HG03442 (cell line): ENCODE data around the gene HELB.

ENCODE experiments used
- ATAC-seq: cut with Tn5 transposase; IDR thresholded peaks from one replicate; pipeline ENCODE4 v1.9.1; 2021; ENCODE audit warnings: mild to moderate bottlenecking, moderate library complexity; ENCODE audit not compliant: unreplicated experiment

The HELB gene

DNA sequence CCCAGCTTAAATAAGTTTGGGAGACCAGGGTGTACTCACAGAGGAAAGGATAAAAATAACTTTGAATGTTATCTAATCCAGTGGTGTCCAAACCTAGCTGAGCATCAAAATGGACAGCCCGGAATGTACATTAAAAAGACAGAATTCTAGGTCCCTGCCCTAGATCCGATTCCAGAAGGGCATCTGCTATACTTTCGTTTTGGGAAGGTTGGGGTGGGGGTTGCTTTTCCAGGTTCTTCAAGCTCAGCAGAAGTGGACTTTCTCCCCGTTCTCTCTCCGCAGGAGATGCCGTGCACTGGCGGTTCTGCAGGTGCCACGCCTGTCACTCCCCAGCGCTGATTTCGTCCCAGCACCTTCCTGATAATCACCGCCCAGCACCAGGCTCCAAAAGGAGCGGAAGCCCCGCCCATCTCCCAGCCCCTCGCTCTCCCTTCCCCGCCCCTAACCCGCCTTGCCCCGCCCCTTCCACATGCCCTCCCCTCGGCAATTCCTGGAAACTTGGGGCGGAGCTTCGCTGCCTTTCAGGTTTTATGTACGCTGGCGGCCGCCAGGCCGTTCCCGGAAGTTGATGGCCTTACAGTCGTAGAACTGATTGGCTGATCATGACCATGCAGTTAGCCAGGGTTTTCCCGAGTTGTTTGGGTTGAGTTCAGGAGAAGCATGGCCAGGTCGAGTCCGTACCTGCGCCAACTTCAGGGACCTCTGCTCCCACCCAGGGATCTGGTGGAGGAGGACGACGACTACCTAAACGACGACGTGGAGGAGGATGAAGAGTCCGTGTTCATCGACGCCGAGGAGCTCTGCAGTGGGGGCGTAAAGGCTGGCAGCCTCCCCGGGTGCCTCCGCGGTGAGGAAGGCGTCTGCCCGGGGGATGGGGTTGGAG lies at the start of gene HELB:
Gene HELB, plus strand, starts transcription at position 550 of the 883 bp plus-strand sequence. Its CDS starts 111 bp downstream, at position 661.
- peak; percentile 93 for ATAC-seq

DNA sequence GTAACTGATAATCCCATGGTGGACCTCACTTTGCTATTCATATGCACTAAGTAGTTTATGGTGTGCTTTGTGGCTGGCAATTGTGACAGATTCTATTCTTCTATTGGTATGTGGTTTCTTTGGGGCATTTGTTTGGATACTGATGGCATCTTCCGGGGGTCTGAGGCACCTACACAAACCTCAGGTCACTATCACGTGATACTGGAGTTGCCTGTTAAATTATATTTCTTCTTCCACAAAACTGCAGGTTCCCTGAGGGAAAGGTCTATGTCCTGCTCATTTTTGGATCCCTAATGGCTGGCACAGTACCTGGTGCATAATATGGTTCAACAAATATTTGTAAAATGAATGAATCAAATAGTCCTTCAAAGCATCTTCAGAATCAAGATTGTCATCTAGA lies 49.5 kb upstream of the HELB start:
- no peak for ATAC-seq

DNA sequence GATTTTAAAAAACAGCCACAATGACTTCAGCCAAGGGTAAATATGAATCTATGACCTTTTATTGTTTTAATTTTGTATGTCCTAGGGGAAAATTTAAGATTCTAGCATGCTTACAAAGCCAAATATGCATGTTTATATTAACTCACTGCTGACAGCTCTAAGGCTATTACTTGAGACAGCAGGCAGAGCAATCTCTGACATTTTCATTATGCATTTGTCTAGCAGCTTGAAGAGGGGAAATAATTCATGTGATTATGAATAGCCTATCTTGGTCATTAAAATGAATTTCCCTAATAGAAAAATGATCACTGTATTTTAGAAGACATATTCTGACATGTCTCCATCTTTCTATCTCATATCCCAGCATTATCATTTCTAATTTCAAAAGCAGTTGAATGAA lies 46.6 kb upstream of the HELB start:
- ATAC-seq = no peak

DNA sequence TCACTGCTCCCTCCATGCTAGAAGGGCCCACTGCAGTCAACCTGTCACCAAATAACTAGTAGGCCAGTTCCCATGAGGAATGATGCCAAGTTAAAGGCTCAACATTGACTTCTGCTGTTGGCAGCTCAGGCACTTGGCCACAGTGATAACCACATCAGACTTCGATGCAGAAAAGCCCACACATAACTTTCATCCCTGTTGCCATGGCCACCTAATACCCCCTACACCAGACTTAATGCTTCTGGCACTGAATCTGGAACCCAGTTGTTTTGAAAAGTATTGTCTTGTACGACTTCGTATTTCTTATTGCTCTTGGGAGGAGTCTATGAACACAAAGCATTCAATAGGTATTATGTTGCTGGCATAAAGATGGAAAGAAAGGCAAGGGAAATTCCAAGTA lies 44.3 kb upstream of the HELB start:
- ATAC-seq = no peak

DNA sequence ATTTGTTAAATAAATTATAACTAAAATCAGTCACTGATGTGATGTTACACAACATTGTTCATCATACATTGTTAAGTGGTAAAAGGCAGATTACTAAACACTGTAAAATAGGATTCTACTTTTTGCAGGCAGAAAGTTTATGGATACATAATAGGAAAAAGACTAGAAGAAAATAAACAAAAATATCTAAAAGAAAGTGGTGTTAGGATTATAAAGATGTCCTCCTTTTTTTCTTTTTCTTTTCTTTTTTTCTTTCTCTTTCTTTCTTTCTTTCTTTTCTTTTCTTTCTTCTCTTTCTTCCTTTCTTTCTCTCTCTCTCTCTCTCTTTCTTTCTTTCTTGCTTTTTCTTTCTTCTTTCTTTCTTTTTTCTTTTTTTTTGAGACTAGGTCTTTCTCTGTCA lies 39.6 kb upstream of the HELB start:
- ATAC-seq = no peak

DNA sequence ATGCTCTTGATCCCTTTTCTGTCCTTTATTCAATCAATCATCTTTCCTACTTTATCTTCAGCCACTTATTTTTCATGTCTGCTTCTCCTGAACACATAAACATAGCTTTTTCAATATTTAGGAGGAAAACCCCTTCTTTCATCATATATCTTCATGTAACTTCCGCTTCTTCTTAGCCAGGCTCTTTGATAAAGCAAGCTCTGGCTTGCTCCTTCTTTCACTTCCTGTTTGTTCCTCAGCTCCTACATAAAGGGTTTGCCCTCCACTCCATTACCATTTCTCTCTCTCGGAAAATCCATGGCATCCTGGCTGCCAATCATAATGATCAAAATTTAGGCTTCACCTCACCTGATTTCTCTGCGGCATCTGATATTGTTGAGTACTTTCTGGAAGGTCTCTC lies 33.7 kb upstream of the HELB start:
- ATAC-seq = peak; percentile 57

DNA sequence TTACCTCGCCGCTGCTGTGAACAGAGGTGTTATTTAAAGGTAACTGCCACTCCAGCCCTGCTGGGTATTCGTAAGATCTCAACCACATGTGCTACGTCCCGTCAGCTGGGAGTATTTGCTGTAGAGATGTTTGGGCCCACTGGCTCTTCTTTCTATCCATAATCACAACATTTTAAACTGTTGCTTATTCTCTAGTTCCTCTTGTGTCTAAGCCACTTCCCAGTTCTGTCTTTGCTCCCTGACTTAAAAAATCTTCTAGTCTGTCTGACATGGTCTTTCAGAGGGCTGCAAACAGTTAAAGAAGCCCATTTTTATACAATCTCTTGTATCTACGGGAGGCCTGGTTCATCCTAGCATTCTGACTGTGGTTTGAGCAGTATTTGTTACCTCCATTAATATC lies 33.2 kb upstream of the HELB start:
- no peak for ATAC-seq

DNA sequence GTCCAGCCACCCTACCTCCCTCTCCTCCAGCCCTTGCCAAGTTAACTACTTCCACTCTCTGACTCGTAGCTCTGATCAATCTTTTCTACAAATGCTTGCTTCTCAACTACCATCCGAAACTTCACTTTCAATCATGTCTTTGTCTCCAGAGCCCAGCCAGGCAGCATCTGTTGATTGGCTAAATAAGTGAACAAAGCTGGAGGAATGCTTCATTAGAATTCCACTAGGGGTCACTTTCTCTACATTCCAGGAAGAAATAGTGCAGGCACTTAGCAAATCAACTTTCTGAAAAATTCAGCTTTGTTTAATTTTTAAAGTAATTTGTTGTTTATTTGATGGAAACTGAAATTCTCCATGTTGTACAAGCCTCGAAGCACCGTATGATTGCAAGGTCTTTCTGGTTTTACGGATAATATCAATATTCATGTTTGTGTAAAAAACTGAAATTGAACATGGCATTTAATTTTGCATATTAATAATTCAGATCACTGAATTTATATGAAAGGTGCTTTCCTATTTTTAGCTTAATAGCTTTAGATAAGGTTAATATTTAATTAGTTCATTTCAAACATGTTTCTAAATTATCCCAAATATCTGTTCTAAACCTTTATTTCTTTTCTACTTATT lies 32.4 kb upstream of the HELB start:
- no peak for ATAC-seq

DNA sequence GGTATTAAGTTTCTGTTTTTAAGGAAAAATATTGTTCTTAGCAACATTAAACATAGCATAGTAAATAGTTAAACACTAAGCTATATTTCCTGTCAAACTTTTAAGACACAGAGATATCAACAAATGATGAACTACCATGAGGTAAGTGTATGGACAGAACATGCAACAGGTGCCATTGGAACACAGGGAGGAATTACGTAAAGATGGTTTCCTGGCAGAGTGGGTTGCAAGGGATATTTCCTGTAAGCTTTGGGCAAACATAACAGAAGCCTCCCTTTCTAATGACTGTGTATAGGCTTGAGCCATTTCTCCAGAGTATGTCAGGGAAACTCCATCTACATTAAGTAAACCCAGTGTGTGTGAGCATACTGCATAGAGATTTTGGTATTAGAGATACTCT lies 31.7 kb upstream of the HELB start:
- no peak for ATAC-seq

DNA sequence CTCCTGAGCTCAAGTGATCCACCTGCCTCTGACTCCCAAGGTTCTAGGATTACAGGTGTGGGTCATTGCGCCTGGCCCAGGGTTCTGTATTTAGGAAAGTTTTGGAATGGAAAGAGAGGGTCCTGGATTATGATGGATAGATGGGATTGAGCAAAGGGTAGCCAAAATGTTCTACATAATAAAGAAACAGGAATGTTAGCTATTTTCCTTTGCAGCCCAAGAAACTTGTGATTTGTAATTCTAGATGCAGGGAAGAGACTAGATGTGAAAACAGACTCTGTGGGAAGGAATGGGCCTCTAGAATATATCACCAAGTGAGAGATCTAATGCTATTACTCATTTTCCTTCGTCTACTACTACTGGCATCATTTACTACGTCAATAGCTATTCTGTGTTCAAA lies 29.6 kb upstream of the HELB start:
- no peak for ATAC-seq

DNA sequence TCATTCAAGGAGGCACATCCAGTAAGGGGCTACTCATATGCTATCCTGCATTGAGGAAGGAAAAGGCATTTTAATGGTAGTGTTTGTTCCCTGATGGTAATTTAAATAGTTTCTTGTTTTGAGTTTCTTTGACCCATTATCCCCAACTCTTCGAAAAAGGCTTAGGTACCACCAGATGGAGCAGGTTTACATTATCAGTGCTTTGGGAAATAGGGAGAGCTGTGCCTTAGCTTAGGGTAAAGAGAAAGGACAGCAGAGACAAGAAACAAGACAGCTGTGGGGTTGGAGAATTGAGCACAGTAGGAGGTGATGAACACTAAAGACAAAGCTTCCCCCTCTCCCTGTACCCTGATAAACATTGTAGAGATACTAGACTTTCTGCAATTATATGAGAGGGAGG lies 29.1 kb upstream of the HELB start:
- ATAC-seq = no peak

DNA sequence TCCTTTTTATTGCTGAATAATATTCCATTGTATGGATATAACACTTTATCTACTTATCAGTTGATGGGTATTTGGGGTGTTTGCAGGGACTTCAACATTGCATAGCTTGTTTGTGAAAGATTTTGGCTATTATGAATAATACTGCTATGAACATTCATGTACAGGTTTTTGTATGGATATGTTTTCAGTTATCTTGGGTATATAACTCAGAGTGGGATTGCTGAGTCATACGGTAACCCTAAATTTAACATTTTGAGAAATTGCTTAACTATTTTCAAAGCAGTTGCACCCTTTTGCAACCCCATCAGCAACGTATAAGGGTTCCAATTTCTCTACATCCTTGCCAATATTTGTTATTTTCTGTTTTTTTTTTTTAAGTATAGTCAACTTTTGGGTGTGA lies 27.3 kb upstream of the HELB start:
- no peak for ATAC-seq

DNA sequence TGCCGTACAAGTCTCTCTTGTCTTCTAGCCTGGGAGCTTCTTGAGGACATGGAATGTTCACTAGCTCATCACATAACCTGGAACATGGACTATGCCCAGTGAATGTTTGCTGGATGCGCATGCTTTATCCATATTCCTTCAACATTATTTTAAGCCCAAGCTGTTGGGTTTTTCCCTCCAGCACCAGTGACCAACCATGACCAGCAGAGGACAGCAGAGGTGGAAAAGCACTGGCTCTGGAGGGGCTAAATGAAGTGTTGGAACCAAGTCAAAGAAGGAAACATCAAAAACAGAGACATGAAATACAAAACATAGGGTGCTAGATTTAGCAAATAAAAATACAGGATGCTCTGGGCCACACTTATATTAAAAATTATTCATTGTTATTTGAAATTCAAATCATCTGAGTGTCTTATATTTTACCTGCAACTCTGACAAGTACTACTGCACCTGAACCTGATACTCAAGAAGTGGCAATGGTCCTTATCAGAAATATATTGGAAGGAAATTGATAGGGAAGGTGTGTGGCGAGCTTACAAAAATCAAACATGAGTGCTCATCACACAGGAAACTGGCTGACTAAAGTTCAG lies 23.1 kb upstream of the HELB start:
- no peak for ATAC-seq

DNA sequence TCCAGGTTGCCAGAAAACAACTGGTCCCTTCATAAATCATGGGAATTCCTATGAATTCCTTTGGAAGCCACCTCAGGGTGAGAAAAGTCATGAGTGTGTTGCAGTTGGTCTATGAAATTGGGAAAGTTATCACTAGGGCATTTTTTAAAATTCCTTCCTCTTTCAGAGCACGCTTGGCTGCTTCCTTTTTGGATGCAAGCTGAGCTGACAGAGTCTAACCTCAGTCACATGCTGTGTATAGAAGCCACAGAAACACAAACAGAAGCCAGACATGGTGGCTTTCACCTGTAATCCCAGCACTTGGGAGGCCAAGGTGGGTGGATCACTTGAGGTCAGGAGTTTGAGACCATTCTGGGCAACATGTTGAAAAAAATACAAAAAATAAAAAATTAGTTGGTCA lies 21.7 kb upstream of the HELB start:
- no peak for ATAC-seq

DNA sequence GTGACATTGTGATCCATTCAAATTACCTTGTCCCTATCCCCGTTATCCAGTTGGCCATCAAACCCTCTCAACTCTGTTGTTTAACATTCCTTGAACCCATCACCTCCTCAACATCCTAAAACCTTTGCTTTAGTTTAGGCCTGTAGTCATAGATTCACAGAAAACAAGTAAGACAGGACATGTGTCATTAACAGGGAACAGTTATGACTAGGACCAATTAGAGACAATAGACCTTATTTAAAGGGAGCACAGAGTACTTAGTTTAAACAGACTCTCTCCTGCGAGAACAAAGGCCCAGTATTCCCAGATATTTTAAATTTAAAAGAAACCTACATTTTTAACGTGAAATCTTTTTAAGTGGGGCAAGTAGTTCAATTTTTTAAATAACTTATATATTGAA lies 20.0 kb upstream of the HELB start:
- no peak for ATAC-seq

DNA sequence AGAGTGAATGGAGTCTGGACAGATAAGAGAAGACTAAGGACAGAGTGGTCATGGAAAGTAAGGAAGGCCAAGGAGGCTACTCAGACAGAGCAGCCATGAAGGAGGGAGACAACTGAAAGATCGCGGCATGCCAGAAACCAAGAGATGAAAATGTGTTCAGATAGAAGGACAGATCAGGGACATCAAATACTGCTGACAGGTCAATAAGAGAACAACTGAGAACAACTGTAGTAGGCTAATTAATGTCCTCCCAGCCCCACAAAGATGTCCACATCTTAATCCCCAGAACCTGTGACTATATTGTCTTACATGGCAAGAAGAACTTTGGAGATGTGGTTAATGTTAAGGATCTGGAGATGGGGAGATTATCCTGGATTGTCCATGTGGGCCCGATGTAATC lies 15.0 kb upstream of the HELB start:
- ATAC-seq = no peak

DNA sequence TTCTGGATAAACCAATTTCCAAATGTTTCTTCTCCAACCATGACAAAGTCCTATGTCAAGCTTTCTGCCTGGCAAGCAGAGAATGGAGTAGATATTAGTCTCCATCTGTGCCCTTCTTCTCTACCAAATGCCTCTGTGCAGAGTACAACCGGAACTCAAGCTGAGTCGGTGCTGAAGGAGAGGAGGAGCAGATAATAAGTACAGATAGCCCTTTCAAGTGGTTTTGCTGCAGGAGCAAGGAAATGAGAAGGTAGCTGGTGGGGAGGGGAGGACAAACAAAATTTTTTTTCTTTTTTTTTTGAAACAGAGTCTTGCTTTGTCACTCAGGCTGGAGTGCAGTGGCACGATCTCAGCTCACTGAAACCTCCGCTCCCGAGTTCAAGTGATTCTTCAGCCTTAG lies 14.2 kb upstream of the HELB start:
- no peak for ATAC-seq

DNA sequence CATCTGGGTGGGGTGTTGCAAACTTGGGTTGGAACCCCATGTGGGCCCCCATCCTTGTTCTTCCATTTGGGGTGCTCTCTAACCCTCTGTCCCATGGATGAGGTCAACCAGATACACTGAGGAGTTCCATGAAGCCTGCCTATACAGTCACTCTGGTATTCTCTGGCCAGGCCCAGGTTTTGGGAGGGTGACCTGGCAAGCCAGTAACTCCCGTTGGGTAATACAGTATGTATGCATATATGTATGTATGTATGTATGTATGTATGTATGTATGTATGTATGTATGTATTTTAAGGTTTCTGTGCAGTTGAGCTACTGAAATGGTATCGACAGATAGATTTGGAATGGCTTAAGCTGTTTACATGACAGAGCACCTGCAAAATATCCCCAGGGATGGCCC lies 12.8 kb upstream of the HELB start:
- no peak for ATAC-seq

DNA sequence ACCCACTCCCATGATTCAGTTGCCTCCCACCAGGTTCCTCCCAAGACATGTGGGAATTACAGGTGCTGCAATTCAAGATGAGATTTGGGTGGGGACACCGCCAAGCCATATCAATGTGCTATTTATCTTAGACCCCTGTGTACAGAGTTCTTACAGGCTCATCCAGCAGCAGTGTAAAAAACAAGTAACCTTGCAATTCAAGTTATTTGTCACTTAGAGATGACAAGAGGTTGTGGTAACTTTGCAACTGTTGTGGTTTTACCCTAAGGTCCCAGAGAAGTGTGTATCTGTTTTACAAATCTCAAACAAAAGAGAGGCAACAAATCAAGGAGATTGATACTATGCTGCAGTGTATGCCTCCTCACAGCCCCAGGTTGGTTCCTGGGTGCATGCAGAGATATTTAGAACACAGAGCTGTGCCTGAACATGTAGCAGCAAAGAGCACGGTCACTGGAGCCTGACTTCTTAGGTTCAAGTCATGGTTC lies 11.5 kb upstream of the HELB start:
- no peak for ATAC-seq

DNA sequence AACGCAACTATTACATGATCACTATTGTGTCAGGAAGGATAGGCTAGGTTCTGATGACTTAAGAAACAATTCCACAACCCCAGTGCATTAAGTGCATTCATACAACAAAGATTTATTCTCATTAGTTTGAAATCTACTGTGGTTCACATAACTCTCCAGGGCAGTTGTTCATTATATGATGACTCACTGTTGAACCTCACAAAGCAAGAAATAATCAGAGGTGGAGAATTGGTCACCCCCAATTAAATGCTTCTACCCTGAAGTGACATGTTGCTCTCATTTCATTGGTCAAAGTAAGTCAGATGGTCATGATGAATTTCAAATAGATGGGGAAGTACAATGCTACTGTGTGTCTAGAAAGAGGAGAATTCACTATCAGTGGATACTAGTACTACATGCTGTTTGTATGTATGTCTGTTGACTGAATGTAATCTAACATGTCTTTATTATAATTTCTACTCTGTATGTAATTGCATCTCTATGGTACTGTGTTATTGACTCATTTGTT lies 6.1 kb upstream of the HELB start:
- ATAC-seq = no peak

DNA sequence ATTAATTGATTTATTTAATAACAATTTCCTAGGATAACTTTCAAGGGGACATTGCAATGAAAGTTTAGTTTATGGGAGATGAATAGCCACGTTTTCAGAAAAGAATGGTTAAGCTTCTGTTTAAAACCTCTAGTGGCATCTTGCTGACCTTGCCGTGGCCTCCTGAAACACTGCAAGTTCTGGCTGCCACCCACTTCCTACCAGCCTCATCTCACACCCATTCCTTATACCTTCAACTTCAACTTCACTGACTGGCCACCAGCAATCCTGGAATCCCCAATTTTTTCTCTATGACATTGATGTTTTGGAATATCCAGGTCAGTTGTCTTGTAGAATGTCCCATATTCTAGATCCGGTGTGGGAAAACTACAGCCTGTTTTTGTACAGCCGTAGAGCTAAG lies 5.2 kb upstream of the HELB start:
- ATAC-seq = no peak

DNA sequence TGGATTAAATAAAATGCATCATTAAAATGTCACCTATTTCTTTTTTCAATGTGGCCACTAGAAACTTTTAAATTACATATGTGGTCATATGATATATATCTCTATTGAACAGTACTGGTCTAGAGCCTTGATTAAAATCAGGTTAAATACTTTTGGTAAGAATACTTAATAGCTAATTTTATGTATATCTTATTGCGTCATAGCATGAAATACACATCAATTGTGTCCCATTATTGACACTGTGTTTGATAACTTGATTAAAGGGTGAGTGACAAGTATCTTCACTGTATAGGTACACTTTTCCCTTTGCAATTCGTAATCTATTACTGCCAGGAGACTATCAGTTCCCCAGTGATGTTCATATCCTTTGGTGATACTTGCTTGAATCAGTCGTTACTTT lies 4.4 kb upstream of the HELB start:
- no peak for ATAC-seq
